Right atrium auricular region (tissue), 2 donors: ENCODE results near the gene ZNF784. TPM values are rescaled to one million over a fixed set of nuclear protein-coding genes. Genes with fewer than 3 reads are reported as not detected.

ENCODE experiments used
- DNase-seq: peaks from one replicate; pipeline ENCODE4 v3.0.0-alpha.2; 2019; ENCODE audit warnings: low spot score
- H3K27ac ChIP-seq, 2 donors: fragments of 200-600 bp; sonication (generic); 1 replicate in 1 of 2; 2 replicates in 1 of 2; pipeline ENCODE4 v1.5.1; 2016 to 2019
- H3K27me3 ChIP-seq, 2 donors: fragments of 200-600 bp; sonication (generic); one replicate each; pipeline versions ENCODE4 v1.5.1 to v1.6.0; 2017 to 2019
- H3K36me3 ChIP-seq: fragments of 200-600 bp; sonication (generic); one replicate; pipeline ENCODE4 v1.5.1; 2016
- H3K4me1 ChIP-seq, 2 donors: fragments of 200-600 bp; sonication (generic); one replicate each; pipeline versions ENCODE4 v1.5.1 to v1.6.0; 2017 to 2019
- H3K4me3 ChIP-seq, 2 donors: fragments of 200-600 bp; sonication (generic); 1 replicate in 1 of 2; 2 replicates in 1 of 2; pipeline ENCODE4 v1.5.1; 2017 to 2019; ENCODE audit warnings: mild to moderate bottlenecking in 1 of 2, moderate library complexity in 1 of 2
- H3K9me3 ChIP-seq, 2 donors: fragments of 200-600 bp; sonication (generic); one replicate each; pipeline ENCODE4 v1.5.1; 2019
- total RNA-seq, 2 donors: library from RNA; depleted of rRNA; stranded (reverse); fragments of >200 nt; gene quantifications; one replicate each; pipeline ENCODE4 v1.1.0, GENCODE V29; 2016
- TF ChIP-seq, protein P1 (sequence below), 2 donors: fragments of 200-600 bp; sonication (generic); IDR thresholded peaks; one replicate each; pipeline ENCODE4 v1.5.1; 2019; ENCODE audit warnings: antibody characterized with exemption in 2 of 2

Gene ZNF784
- total RNA-seq, 2 donors from 2014 or later = 7.8 to 10.6 TPM

- H3K27ac ChIP-seq = peak within 1 kb of the TSS; percentile 99
- TF ChIP-seq, protein P1, sequence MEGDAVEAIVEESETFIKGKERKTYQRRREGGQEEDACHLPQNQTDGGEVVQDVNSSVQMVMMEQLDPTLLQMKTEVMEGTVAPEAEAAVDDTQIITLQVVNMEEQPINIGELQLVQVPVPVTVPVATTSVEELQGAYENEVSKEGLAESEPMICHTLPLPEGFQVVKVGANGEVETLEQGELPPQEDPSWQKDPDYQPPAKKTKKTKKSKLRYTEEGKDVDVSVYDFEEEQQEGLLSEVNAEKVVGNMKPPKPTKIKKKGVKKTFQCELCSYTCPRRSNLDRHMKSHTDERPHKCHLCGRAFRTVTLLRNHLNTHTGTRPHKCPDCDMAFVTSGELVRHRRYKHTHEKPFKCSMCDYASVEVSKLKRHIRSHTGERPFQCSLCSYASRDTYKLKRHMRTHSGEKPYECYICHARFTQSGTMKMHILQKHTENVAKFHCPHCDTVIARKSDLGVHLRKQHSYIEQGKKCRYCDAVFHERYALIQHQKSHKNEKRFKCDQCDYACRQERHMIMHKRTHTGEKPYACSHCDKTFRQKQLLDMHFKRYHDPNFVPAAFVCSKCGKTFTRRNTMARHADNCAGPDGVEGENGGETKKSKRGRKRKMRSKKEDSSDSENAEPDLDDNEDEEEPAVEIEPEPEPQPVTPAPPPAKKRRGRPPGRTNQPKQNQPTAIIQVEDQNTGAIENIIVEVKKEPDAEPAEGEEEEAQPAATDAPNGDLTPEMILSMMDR (IDR thresholded peaks at IDR 0.05) = no peak
- H3K9me3 ChIP-seq = no peaks in the 10 kb centered on the region
- H3K4me1 ChIP-seq = peaks cover 0 to 31% of the 10 kb centered on the region in 2 donors
- DNase-seq = peak; percentile 89
- H3K36me3 ChIP-seq = peaks cover 7% of the 10 kb centered on the region
- no peaks in the 10 kb centered on the region for H3K27me3 ChIP-seq
- peak within 1 kb of the TSS; percentile 77 to 82 for H3K4me3 ChIP-seq
Observed at GRCh38 chr19:55599842-55600661, 24.3 kb downstream of the ZNF784 start, which contains the start of gene ZNF524. Gene ZNF524 (plus strand): TSS chr19:55600288. CDS start chr19:55602113, 1,825 bp downstream.

- peak within 1 kb of the TSS; percentile 99 for H3K27ac ChIP-seq
- TF ChIP-seq, protein P1 (IDR thresholded peaks at IDR 0.05) = no peak
- peak within 1 kb of the TSS; percentile 77 to 82 for H3K4me3 ChIP-seq
- H3K4me1 ChIP-seq = peaks cover 0 to 25% of the 10 kb centered on the region in 2 donors
- H3K9me3 ChIP-seq = no peaks in the 10 kb centered on the region
- H3K36me3 ChIP-seq = peaks cover 7% of the 10 kb centered on the region
- DNase-seq = peak; percentile 99
- H3K27me3 ChIP-seq = no peaks in the 10 kb centered on the region
Observed at GRCh38 chr19:55599468-55599841, 24.9 kb downstream of the ZNF784 start, which contains the start of gene FIZ1. Gene FIZ1 (minus strand): TSS chr19:55599517. CDS start chr19:55597865, 1,652 bp downstream.

- TF ChIP-seq, protein P1 (IDR thresholded peaks at IDR 0.05) = no peak
- Histone ChIP-seq H3K4me1 (peaks cover 0 to 20% of the 10 kb centered on the region in 2 donors), H3K27me3 (no peaks in the 10 kb centered on the region), H3K36me3 (peaks cover 7% of the 10 kb centered on the region), H3K9me3 (no peaks in the 10 kb centered on the region), H3K27ac (peak overlapping the region; percentile 99), H3K4me3 (peak overlapping the region; percentile 77 to 82)
- DNase-seq = peak; percentile 92
Observed at GRCh38 chr19:55598719-55599467, 25.5 kb downstream of the ZNF784 start.

DNA sequence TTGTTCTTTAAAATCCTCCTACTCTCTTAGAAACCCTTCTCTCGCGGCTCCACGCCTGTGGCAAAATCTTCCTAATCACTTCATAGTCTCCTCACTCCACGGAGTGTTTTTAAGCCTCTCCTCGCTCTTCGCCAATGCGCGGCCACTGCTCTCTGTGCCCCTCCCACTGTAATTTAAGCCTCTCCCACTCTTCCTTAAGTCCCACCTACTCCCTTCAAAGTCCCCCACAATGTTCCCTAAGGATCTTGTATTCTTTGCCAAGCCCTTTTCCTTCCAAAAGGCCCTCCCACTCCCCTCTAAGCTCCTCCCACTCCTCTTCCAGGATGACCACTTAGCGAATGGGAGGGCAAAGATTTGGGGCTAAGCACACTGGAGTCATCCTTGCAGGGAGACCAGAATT is 26.3 kb downstream of the ZNF784 start:
- no peaks in the 10 kb centered on the region for H3K27me3 ChIP-seq
- peaks cover 7% of the 10 kb centered on the region for H3K36me3 ChIP-seq
- no peak overlapping the region for H3K4me3 ChIP-seq
- no peak for DNase-seq
- TF ChIP-seq, protein P1 (IDR thresholded peaks at IDR 0.05) = no peak
- no peaks in the 10 kb centered on the region for H3K9me3 ChIP-seq
- H3K4me1 ChIP-seq = peaks cover 0 to 20% of the 10 kb centered on the region in 2 donors
- H3K27ac ChIP-seq = peak overlapping the region in 1 of 2 donors; percentile 99

DNA sequence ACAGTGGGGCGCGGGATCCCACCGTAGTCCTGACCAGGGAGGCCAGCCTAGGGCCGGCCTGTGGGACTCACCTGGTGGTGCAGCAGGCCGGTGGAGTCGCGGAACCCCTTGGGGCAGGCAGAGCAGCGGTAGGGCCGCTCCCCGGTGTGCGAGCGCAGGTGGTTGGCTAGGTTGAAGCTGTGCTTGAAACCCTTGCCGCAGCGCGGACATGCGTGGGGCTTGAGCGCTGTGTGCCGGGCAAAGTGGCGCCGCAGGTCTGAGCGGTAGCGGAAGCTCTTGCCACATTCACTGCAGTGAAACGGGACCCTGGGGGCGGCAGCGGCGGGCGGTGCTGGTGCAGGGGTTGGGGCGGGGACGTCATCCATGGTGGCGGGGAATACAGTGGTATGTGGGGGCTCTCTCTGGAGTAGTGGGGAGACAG is 26.9 kb downstream of the ZNF784 start:
- Histone ChIP-seq H3K27me3 (no peaks in the 10 kb centered on the region), H3K4me1 (peaks cover 0 to 20% of the 10 kb centered on the region in 2 donors), H3K27ac (no peak overlapping the region), H3K4me3 (no peak overlapping the region), H3K9me3 (no peaks in the 10 kb centered on the region), H3K36me3 (peaks cover 7% of the 10 kb centered on the region)
- DNase-seq = no peak
- TF ChIP-seq, protein P1 (IDR thresholded peaks at IDR 0.05) = no peak
